Right lobe of liver (tissue), 4 donors: ENCODE data around the gene CPA2.

Experiments used
- POLR2A ChIP-seq: fragments of 450-650 bp; IDR thresholded peaks from one replicate; pipeline ENCODE4 v1.6.1; 2017; ENCODE audit warnings: antibody characterized with exemption, mild to moderate bottlenecking
- TF ChIP-seq, protein P1 (sequence below), 4 donors: fragments of 200-600 bp in 3 of 4; fragments of 450-650 bp in 1 of 4; IDR thresholded peaks; one replicate each; pipeline versions ENCODE4 v1.5.1 to v1.8.0; 2016 to 2022; ENCODE audit warnings: antibody characterized with exemption in 4 of 4, mild to moderate bottlenecking in 2 of 4
- donor health status: DM: no; HTN: no; CAD: no.
- donor health status: DM: no; HTN: no; CAD: no.
- donor health status: DM: no; HTN: yes; CAD: no.

DNA sequence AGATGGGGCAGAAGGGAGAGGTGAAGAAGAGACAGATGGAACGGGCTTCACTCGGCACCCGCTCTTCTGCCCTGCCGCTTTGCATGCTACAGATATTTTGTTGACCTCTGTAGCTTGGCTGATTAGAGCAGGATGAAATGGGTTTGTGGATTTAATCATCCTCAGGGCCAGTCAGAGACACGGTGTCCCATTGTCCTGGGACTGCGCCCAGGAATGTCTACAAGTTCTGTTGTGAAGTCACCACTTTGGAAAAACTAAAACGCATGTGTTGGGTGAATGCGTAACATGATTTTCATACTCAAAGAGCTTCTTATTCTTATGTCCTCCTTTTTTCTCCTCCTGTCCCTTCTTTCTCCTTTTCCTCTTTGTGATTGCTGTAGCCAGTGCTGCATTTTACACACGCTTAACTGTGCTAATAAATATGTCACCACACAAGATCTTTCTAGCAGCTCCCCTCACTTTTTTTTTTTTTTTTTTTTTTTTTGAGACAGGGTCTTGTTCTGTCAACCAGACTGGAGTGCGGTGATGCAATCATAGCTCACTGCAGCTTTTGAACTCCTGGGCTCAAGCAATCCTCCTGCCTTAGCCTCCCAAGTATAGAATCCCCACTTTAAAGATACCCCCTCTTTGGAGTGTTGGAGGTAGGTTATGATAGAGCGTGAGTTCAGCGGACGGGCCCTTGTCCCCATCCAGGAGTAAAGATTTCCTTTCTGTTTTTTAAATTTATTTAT lies 29.7 kb downstream of the CPA2 start:
- TF ChIP-seq, protein P1, sequence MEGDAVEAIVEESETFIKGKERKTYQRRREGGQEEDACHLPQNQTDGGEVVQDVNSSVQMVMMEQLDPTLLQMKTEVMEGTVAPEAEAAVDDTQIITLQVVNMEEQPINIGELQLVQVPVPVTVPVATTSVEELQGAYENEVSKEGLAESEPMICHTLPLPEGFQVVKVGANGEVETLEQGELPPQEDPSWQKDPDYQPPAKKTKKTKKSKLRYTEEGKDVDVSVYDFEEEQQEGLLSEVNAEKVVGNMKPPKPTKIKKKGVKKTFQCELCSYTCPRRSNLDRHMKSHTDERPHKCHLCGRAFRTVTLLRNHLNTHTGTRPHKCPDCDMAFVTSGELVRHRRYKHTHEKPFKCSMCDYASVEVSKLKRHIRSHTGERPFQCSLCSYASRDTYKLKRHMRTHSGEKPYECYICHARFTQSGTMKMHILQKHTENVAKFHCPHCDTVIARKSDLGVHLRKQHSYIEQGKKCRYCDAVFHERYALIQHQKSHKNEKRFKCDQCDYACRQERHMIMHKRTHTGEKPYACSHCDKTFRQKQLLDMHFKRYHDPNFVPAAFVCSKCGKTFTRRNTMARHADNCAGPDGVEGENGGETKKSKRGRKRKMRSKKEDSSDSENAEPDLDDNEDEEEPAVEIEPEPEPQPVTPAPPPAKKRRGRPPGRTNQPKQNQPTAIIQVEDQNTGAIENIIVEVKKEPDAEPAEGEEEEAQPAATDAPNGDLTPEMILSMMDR (IDR thresholded peaks at IDR 0.05): no peak
- TF ChIP-seq POLR2A: no peak
